ENCODE results near the gene WDR26. TPM values are rescaled to one million over a fixed set of nuclear protein-coding genes. Genes with fewer than 3 reads are reported as not detected.
A peak's percentile ranks its signal among the peaks of the same experiment; 100 is the strongest.
"Not testable (repeated sequence)": the region's sequence is repeated elsewhere in the genome, so short reads cannot be mapped to it uniquely, and the experiment has no call there.

Gene WDR26
- total RNA-seq, 3 donors from 2014 or later (not counting 1 experiment from before 2014, with no cell fraction given) = 244 to 310 (median 261) TPM

GRCh38 chr1:224430511-224431113, 4.0 kb downstream of the WDR26 start:
- Histone ChIP-seq H3K9me3 (ENCODE audit: control insufficient read depth, insufficient read depth, low read length) (no peaks in the 10 kb centered on the region), H3K36me3 (ENCODE audit: control insufficient read depth, insufficient read depth, low read length) (peaks cover 21% of the 10 kb centered on the region), H3K27ac (ENCODE audit: low read length) (peak overlapping the region; percentile 55), H3K4me3 (ENCODE audit: low read length) (peak overlapping the region; percentile 3), H3K4me1 (ENCODE audit: control insufficient read depth, insufficient read depth, low read length) (peaks cover 17% of the 10 kb centered on the region), H3K27me3 (ENCODE audit: control insufficient read depth, insufficient read depth, low read length) (no peaks in the 10 kb centered on the region)
- Mint-ChIP-seq H3K27ac (peak overlapping the region; percentile 73 to 88), H3K27me3 (ENCODE audit: low read depth in 2 of 2) (no peaks in the 10 kb centered on the region), H3K9me3 (no peaks in the 10 kb centered on the region), H3K4me1 (peaks cover 53 to 54% of the 10 kb centered on the region in 2 donors), H3K4me3 (peak overlapping the region; percentile 85), H3K36me3 (no peaks in the 10 kb centered on the region)
- intact Hi-C loops (cut with micrococcal nuclease) = loop anchor here (5.0 kb wide), 1 partner anchor 48 kb away; no protein-coding TSS in a partner anchor
- ATAC-seq (peak in 2 of 3 donors; percentile 10 to 34), DNase-seq (peak in 1 of 2 donors; percentile 76)
- WGBS (ENCODE audit: insufficient coverage) = 7% methylated on average over 2 of the region's 2 CpGs
- no peak for TF ChIP-seq CTCF (IDR thresholded peaks at IDR 0.05)

- intact Hi-C loops (cut with micrococcal nuclease) = loop anchor here (5.0 kb wide), 1 partner anchor 47 kb away; no protein-coding TSS in a partner anchor
- Histone ChIP-seq H3K4me1 (ENCODE audit: control insufficient read depth, insufficient read depth, low read length) (peaks cover 10% of the 10 kb centered on the region), H3K36me3 (ENCODE audit: control insufficient read depth, insufficient read depth, low read length) (peaks cover 30% of the 10 kb centered on the region), H3K27me3 (ENCODE audit: control insufficient read depth, insufficient read depth, low read length) (no peaks in the 10 kb centered on the region), H3K27ac (ENCODE audit: low read length) (no peak overlapping the region), H3K4me3 (ENCODE audit: low read length) (peak overlapping the region; percentile 3), H3K9me3 (ENCODE audit: control insufficient read depth, insufficient read depth, low read length) (no peaks in the 10 kb centered on the region)
- TF ChIP-seq CTCF (IDR thresholded peaks at IDR 0.05) = no peak
- Mint-ChIP-seq H3K27me3 (ENCODE audit: low read depth in 2 of 2) (no peaks in the 10 kb centered on the region), H3K36me3 (peaks cover 6% of the 10 kb centered on the region), H3K4me1 (peaks cover 53 to 58% of the 10 kb centered on the region in 2 donors), H3K9me3 (no peaks in the 10 kb centered on the region), H3K27ac (peak overlapping the region in 1 of 2 donors; percentile 88), H3K4me3 (no peak overlapping the region)
- WGBS (ENCODE audit: insufficient coverage) = 100% methylated on average over 1 of the region's 3 CpGs
- DNase-seq = no peak
- ATAC-seq = no peak
Measured at GRCh38 chr1:224429616-224430326, 4.8 kb downstream of the WDR26 start.

GRCh38 chr1:224428713-224429112, 5.9 kb downstream of the WDR26 start:
- DNase-seq; H3K27me3 Mint-ChIP-seq (ENCODE audit: low read depth in 2 of 2); H3K9me3 ChIP-seq (ENCODE audit: control insufficient read depth, insufficient read depth, low read length); ATAC-seq; H3K4me3 ChIP-seq (ENCODE audit: low read length); H3K27me3 ChIP-seq (ENCODE audit: control insufficient read depth, insufficient read depth, low read length); H3K27ac ChIP-seq (ENCODE audit: low read length); intact Hi-C loops (cut with micrococcal nuclease); H3K9me3 Mint-ChIP-seq: not testable (repeated sequence)
- WGBS (ENCODE audit: insufficient coverage) = over 99% methylated on average over 7 of the region's 7 CpGs
- Mint-ChIP-seq H3K4me1 (peaks cover 54 to 65% of the 10 kb centered on the region in 2 donors), H3K27ac (peak overlapping the region; percentile 38 to 78), H3K36me3 (peaks cover 13% of the 10 kb centered on the region), H3K4me3 (peak overlapping the region; percentile 66)
- Histone ChIP-seq H3K4me1 (ENCODE audit: control insufficient read depth, insufficient read depth, low read length) (peaks cover 10% of the 10 kb centered on the region), H3K36me3 (ENCODE audit: control insufficient read depth, insufficient read depth, low read length) (peaks cover 39% of the 10 kb centered on the region)

DNA sequence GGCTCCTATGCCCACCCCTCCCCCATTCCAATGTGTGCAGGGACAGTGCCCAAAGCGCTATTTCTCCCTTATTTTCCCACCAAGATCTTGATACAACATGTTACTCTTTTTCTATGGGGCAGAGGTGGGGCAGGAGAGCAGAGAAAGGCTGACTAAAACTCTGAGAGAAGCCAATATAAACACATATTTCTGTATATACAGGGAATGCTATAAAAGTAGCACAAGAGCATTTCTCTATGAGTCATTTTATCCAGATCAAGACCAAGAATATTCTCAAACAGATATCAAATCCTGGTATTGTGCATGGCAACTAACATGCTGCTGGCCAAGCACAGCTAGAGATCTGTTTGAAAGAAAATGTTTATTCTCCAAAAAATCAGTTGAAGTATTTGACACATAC, 7.3 kb downstream of the WDR26 start:
- H3K27me3 Mint-ChIP-seq (ENCODE audit: low read depth in 2 of 2) = no peaks in the 10 kb centered on the region
- peaks cover 50 to 59% of the 10 kb centered on the region in 2 donors for H3K4me1 Mint-ChIP-seq
- peaks cover 15% of the 10 kb centered on the region for H3K36me3 Mint-ChIP-seq
- Histone ChIP-seq H3K9me3 (ENCODE audit: control insufficient read depth, insufficient read depth, low read length) (no peaks in the 10 kb centered on the region), H3K27me3 (ENCODE audit: control insufficient read depth, insufficient read depth, low read length) (no peaks in the 10 kb centered on the region), H3K4me3 (ENCODE audit: low read length) (no peak overlapping the region), H3K36me3 (ENCODE audit: control insufficient read depth, insufficient read depth, low read length) (peaks cover 52% of the 10 kb centered on the region), H3K27ac (ENCODE audit: low read length) (no peak overlapping the region), H3K4me1 (ENCODE audit: control insufficient read depth, insufficient read depth, low read length) (peaks cover 3% of the 10 kb centered on the region)
- WGBS (ENCODE audit: insufficient coverage) = 100% methylated on average over 1 of the region's 1 CpG
- intact Hi-C loops (cut with micrococcal nuclease) = no loop called here
- peak overlapping the region; percentile 48 to 59 for H3K27ac Mint-ChIP-seq
- no peak overlapping the region for H3K4me3 Mint-ChIP-seq
- no peaks in the 10 kb centered on the region for H3K9me3 Mint-ChIP-seq
- TF ChIP-seq CTCF (IDR thresholded peaks at IDR 0.05) = no peak
- no peak for DNase-seq
- no peak for ATAC-seq

- H3K27ac Mint-ChIP-seq = peak overlapping the region; percentile 48 to 59
- peaks cover 50 to 55% of the 10 kb centered on the region in 2 donors for H3K4me1 Mint-ChIP-seq
- ATAC-seq; H3K9me3 Mint-ChIP-seq; H3K27me3 ChIP-seq (ENCODE audit: control insufficient read depth, insufficient read depth, low read length); intact Hi-C loops (cut with micrococcal nuclease); H3K4me1 ChIP-seq (ENCODE audit: control insufficient read depth, insufficient read depth, low read length); H3K9me3 ChIP-seq (ENCODE audit: control insufficient read depth, insufficient read depth, low read length); H3K27me3 Mint-ChIP-seq (ENCODE audit: low read depth in 2 of 2); H3K4me3 Mint-ChIP-seq; H3K27ac ChIP-seq (ENCODE audit: low read length); DNase-seq; H3K4me3 ChIP-seq (ENCODE audit: low read length): not testable (repeated sequence)
- peaks cover 57% of the 10 kb centered on the region for H3K36me3 ChIP-seq (ENCODE audit: control insufficient read depth, insufficient read depth, low read length)
- peaks cover 19% of the 10 kb centered on the region for H3K36me3 Mint-ChIP-seq
- WGBS (ENCODE audit: insufficient coverage) = 95% methylated on average over 8 of the region's 8 CpGs
Measured at GRCh38 chr1:224426869-224427268, 7.7 kb downstream of the WDR26 start.

Data from natural killer cell (primary cell).